CD4-positive, CD25-positive, alpha-beta regulatory T cell (primary cell): ENCODE measurements around the gene PCCA. TPM values are rescaled to one million over a fixed set of nuclear protein-coding genes. Genes with fewer than 3 reads are reported as not detected.
A peak's percentile ranks its signal among the peaks of the same experiment; 100 is the strongest.

ENCODE experiments used
- ATAC-seq, 2 donors: fragments of 150-1000 bp; cut with Tn5 transposase; one replicate each; pipeline ENCODE4 v1.10.0; 2021; ENCODE audit warnings: low read depth in 2 of 2, moderate number of reproducible peaks in 2 of 2, moderate library complexity in 1 of 2
- DNase-seq, 3 donors: peaks; one replicate each; pipeline versions ENCODE4 v3.0.0 to v3.0.0-alpha.2; 2012 to 2022; ENCODE audit warnings: mixed read lengths in 1 of 3
- H3K27ac ChIP-seq: one replicate; pipeline ENCODE4 v1.7.0; 2013; ENCODE audit warnings: mild to moderate bottlenecking, low read length; ENCODE audit not compliant: insufficient read depth, poor library complexity, severe bottlenecking
- H3K27me3 ChIP-seq: one replicate; pipeline ENCODE4 v1.7.0; 2013; ENCODE audit warnings: low read length; ENCODE audit not compliant: control insufficient read depth, insufficient read depth
- H3K36me3 ChIP-seq: one replicate; pipeline ENCODE4 v1.7.0; 2013; ENCODE audit warnings: mild to moderate bottlenecking, low read length, moderate library complexity; ENCODE audit not compliant: control insufficient read depth, insufficient read depth
- H3K4me1 ChIP-seq: 2 replicates; pipeline ENCODE4 v1.7.0; 2013; ENCODE audit warnings: mild to moderate bottlenecking, low read length; ENCODE audit not compliant: insufficient read depth, control insufficient read depth, poor library complexity, severe bottlenecking
- H3K4me3 ChIP-seq: one replicate; pipeline ENCODE4 v1.7.0; 2013; ENCODE audit warnings: low read depth, mild to moderate bottlenecking, low read length, moderate library complexity
- H3K9me3 ChIP-seq, 2 experiments: 1 replicate in 1 of 2; 2 replicates in 1 of 2; pipeline ENCODE4 v1.7.0; 2013; ENCODE audit warnings: low read length in 2 of 2, mild to moderate bottlenecking in 1 of 2, moderate library complexity in 1 of 2; ENCODE audit not compliant: control insufficient read depth in 2 of 2
- H3K27ac Mint-ChIP-seq, 3 donors: one replicate each; pipeline ENCODE4 v1.8.0; 2020 to 2022; ENCODE audit warnings: mild to moderate bottlenecking in 3 of 3, mixed read lengths in 3 of 3, moderate library complexity in 2 of 3
- H3K27me3 Mint-ChIP-seq: one replicate; pipeline ENCODE4 v1.8.0; 2022; ENCODE audit warnings: mild to moderate bottlenecking, mixed read lengths
- H3K36me3 Mint-ChIP-seq: one replicate; pipeline ENCODE4 v1.8.0; 2020; ENCODE audit warnings: mixed read lengths
- H3K4me1 Mint-ChIP-seq, 4 donors: one replicate each; pipeline ENCODE4 v1.8.0; 2020 to 2022; ENCODE audit warnings: mixed read lengths in 4 of 4, mild to moderate bottlenecking in 1 of 4
- H3K4me3 Mint-ChIP-seq, 4 donors: one replicate each; pipeline ENCODE4 v1.8.0; 2020 to 2022; ENCODE audit warnings: mild to moderate bottlenecking in 4 of 4, mixed read lengths in 4 of 4, moderate library complexity in 3 of 4
- H3K9me3 Mint-ChIP-seq, 7 donors: one replicate each; pipeline ENCODE4 v1.8.0; 2020 to 2022; ENCODE audit warnings: mixed read lengths in 7 of 7, mild to moderate bottlenecking in 3 of 7, moderate library complexity in 2 of 7
- polyA plus RNA-seq, 4 donors: library from polyadenylated mRNA; unstranded; fragments of 300-500 nt; fragmentation: Illumina TruSeq; gene quantifications; one replicate each; pipeline ENCODE4 v1.2.3, GENCODE V29; 2021
- total RNA-seq: library from RNA; stranded (reverse); gene quantifications from one replicate; pipeline ENCODE4 v1.2.3, GENCODE V29; 2022

PCCA gene
- total and polyA plus RNA-seq, 5 donors from 2014 or later = 8.0 to 14.8 (median 10.4) TPM

DNA sequence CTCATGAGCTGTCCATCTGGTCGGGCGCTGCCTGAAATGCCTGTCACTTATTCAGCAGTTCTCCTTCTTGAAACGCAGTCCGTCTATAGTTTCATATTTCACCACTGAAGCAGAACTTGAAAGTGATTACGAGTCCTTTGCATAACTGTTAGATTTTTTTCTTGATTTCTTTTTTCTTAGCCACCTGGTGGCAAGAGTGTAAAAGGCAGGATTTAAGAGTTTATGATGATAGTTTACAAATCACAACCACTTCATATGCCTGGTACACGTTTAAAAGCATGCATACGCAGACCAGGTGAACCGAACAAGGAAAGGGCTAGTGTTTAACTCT lies 453.9 kb downstream of the PCCA start:
- no peaks in the 10 kb centered on the region for H3K27me3 ChIP-seq
- Mint-ChIP-seq H3K4me3 (peak overlapping the region in 2 of 4 donors; percentile 5 to 27), H3K27ac (peak overlapping the region in 1 of 3 donors; percentile 10), H3K36me3 (peaks cover 16% of the 10 kb centered on the region), H3K9me3 (no peaks in the 10 kb centered on the region), H3K4me1 (peaks cover 7 to 32% (median 19%) of the 10 kb centered on the region in 4 donors), H3K27me3 (no peaks in the 10 kb centered on the region)
- H3K4me1 ChIP-seq = peaks cover 9% of the 10 kb centered on the region
- H3K27ac ChIP-seq = no peak overlapping the region
- peak overlapping the region; percentile 17 for H3K4me3 ChIP-seq
- H3K36me3 ChIP-seq = no peaks in the 10 kb centered on the region
- DNase-seq = peak in 2 of 3 donors; percentile 45 to 76
- H3K9me3 ChIP-seq = no peaks in the 10 kb centered on the region
- ATAC-seq = peak; percentile 53 to 59

DNA sequence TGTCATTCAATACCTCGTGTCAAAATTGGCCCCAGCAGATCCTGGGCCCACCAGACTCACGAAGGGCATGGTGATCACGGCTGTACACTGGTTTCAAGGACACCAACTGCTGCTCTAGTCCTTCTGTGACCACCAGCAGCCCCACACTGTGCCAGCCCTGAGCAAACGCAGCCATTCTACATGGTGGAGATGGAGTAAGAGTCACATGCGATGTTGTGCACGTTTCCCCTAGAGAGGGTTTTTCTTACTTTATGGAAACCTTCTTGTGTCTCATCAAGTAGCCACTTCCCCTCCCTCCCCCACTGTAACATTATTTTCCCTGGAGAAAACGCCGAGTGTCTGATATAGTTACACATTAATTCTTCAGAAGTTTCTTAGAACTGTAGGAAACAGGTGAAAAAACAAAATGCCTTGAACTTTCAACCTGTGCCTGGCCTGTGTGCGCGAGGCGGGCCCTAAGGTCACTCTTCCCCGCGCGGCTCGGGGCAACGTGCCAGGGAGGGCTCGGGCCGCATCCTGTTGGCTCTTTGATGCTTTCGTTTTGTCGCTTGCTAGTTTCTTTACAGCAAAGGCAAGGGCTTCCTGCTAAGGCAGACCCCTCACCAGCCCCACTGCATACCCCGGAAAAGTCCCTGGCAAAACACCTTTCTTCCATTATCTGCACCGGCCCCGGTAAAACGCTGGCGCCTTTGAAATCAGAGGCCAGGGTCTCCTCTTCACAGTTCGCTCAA lies 455.1 kb downstream of the PCCA start:
- Mint-ChIP-seq H3K4me1 (peaks cover 7 to 19% (median 14%) of the 10 kb centered on the region in 4 donors), H3K27ac (peak overlapping the region in 1 of 3 donors; percentile 33), H3K4me3 (no peak overlapping the region), H3K27me3 (no peaks in the 10 kb centered on the region), H3K36me3 (peaks cover 16% of the 10 kb centered on the region), H3K9me3 (no peaks in the 10 kb centered on the region)
- Histone ChIP-seq H3K27ac (no peak overlapping the region), H3K9me3 (no peaks in the 10 kb centered on the region), H3K4me3 (no peak overlapping the region), H3K36me3 (no peaks in the 10 kb centered on the region), H3K27me3 (no peaks in the 10 kb centered on the region), H3K4me1 (no peaks in the 10 kb centered on the region)
- ATAC-seq (no peak), DNase-seq (no peak)

DNA sequence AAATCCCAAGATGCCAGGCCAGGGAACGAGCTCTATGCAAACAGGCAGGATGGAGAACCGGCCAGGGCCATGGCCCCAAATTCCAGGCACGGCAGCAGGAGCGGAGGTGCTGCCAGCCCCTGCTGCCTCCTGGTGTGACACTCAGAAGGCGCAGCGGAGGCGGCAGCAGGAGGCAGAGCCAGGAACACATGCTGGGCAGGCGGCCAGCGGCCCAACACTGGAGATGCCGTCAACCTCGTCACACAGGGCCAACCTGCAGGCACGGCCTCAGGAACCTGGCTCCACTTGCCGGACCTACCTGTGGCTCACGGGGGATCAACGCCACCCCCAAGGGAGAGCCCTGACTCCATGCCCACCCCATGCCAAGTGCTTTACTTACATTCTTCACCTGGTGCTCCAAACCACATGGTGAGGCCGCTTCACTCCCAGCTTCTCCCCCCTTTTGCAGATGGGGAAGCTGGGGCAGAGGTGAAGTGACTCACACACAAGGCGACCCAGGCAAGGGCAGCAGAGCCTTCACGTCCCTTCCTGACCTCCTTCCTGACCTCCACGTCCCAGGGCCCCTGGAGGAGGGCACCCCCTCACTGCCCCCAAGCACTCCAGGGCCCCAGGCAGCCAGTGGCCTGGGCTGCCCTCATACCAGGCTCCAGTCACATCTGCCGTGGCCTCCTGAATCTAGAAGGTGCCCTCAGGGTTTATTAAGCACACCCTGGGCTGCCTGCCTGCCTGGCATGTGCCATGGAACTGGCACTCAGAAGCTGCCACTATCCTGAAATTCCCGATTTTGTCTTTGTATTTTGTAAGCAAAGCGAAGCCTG lies 456.2 kb downstream of the PCCA start:
- Mint-ChIP-seq H3K4me1 (peaks cover 7 to 14% (median 10%) of the 10 kb centered on the region in 4 donors), H3K9me3 (no peaks in the 10 kb centered on the region), H3K27me3 (no peaks in the 10 kb centered on the region), H3K36me3 (peaks cover 14% of the 10 kb centered on the region), H3K4me3 (no peak overlapping the region), H3K27ac (peak overlapping the region in 1 of 3 donors; percentile 33)
- no peak overlapping the region for H3K27ac ChIP-seq
- H3K27me3 ChIP-seq = no peaks in the 10 kb centered on the region
- no peak overlapping the region for H3K4me3 ChIP-seq
- ATAC-seq = no peak
- no peaks in the 10 kb centered on the region for H3K9me3 ChIP-seq
- no peaks in the 10 kb centered on the region for H3K36me3 ChIP-seq
- H3K4me1 ChIP-seq = no peaks in the 10 kb centered on the region
- no peak for DNase-seq

DNA sequence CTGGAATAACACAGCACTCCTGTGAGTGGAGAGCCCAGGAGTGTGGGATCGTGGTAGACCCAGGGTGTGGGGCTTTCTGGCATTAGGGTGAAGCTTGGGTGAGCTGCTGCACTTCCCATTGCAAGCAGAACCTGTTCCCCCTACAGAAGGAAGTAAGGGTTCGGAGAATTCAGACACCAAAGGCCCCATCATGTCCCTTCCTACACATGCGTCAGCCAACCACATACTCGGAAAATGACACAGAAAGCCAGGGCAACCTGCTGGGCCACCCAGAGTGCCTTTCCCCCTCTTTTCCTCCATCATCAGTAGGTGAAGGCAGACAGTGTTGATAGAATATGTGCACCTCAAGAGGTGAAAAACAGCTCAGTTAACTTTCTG lies 456.8 kb downstream of the PCCA start:
- ATAC-seq (no peak), DNase-seq (no peak)
- H3K27ac ChIP-seq = no peak overlapping the region
- H3K27me3 Mint-ChIP-seq = no peaks in the 10 kb centered on the region
- H3K27me3 ChIP-seq = no peaks in the 10 kb centered on the region
- H3K4me3 ChIP-seq = no peak overlapping the region
- H3K4me1 ChIP-seq = no peaks in the 10 kb centered on the region
- H3K4me3 Mint-ChIP-seq = no peak overlapping the region
- peaks cover 8% of the 10 kb centered on the region for H3K36me3 Mint-ChIP-seq
- H3K4me1 Mint-ChIP-seq = peaks cover 7 to 12% (median 10%) of the 10 kb centered on the region in 4 donors
- no peaks in the 10 kb centered on the region for H3K36me3 ChIP-seq
- H3K9me3 Mint-ChIP-seq = no peaks in the 10 kb centered on the region
- no peaks in the 10 kb centered on the region for H3K9me3 ChIP-seq
- H3K27ac Mint-ChIP-seq = no peak overlapping the region

DNA sequence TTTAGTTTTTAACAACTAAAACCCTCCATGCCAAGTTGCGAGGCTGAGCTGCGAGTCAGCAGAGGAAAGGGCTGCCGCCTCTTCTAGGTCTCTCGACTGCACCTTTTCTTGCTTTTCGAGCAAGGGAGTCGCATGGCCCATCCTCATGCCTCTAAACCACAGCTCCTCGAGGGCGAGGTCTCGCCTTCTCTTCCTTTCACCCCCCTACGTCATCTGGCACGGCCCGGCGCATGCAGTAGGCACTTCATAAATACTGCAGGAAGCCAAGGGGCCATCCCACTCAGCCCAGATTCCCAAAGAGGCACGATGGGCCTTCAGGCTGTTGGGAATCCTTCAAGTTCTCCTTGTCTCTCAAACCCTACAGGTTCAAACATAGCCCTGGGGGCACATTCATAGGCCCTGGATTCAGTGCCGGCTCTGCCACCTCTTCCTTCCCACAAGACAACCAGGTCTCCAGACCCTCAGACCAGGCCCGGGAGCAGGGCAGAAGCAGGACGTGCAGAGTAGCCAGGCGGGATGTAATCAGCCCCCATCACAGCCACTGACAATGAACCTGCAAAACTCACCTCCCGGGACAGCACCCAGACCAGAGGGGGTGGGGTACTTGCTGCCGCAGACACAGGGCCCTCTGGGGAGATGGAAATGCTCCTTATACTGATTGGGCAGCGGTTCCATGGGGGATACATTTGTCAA lies 458.0 kb downstream of the PCCA start:
- H3K27ac Mint-ChIP-seq = no peak overlapping the region
- no peaks in the 10 kb centered on the region for H3K9me3 ChIP-seq
- H3K4me3 Mint-ChIP-seq = no peak overlapping the region
- H3K4me3 ChIP-seq = no peak overlapping the region
- no peaks in the 10 kb centered on the region for H3K27me3 Mint-ChIP-seq
- H3K36me3 Mint-ChIP-seq = peaks cover 3% of the 10 kb centered on the region
- no peak for DNase-seq
- no peak for ATAC-seq
- peaks cover 7 to 12% (median 9%) of the 10 kb centered on the region in 4 donors for H3K4me1 Mint-ChIP-seq
- no peaks in the 10 kb centered on the region for H3K9me3 Mint-ChIP-seq
- no peaks in the 10 kb centered on the region for H3K27me3 ChIP-seq
- no peaks in the 10 kb centered on the region for H3K4me1 ChIP-seq
- H3K27ac ChIP-seq = no peak overlapping the region
- H3K36me3 ChIP-seq = no peaks in the 10 kb centered on the region

DNA sequence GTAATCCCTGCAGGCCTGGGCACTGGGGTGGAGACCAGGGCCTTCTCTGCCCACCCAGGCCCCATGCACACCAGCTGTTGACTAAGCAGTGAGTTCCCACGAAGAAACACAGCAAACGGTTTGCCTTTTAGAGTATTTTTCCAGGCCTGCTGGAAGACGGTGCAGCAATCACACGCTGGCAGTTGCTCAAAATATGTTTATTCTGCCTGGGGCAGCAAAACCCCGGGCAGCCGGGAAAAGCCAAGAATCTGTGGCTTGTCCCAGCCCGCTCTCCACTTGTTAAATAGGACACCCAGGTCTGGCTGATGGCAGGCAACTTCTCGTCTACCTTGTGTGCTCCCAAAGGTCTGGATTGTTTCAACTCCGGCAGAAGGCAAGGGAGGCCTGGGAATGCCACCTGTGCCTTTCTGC lies 458.9 kb downstream of the PCCA start:
- Mint-ChIP-seq H3K4me1 (peaks cover 3 to 7% (median 5%) of the 10 kb centered on the region in 4 donors), H3K9me3 (peaks cover 0 to 1% (median 0%) of the 10 kb centered on the region in 7 donors)

DNA sequence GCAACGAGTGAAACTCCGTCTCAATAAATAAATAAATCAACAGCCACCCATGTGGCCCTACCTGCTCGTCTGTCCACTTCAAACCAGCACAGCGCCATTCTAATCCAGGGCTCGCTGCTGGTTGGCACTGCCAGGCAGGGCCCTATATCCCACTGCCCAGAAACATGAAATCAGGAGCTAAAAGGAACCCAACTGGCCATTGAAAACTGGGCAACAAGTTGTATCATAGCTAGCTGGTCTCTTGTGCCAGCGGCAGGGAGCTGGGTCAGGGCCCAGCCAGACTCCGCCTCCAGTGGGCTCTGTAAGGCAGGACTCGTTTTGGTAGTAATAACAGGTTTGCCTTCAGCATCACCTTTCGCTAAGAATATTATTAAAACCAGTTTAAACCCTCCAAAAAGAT lies 460.4 kb downstream of the PCCA start:
- ATAC-seq (no peak), DNase-seq (no peak)
- Mint-ChIP-seq H3K9me3 (peaks cover 0 to 1% (median 0%) of the 10 kb centered on the region in 7 donors), H3K4me1 (peaks cover 0 to 5% (median 2%) of the 10 kb centered on the region in 4 donors), H3K36me3 (peaks cover 8% of the 10 kb centered on the region), H3K27ac (no peak overlapping the region), H3K27me3 (no peaks in the 10 kb centered on the region), H3K4me3 (no peak overlapping the region)
- H3K9me3 ChIP-seq = no peaks in the 10 kb centered on the region
- no peaks in the 10 kb centered on the region for H3K36me3 ChIP-seq
- H3K4me1 ChIP-seq = no peaks in the 10 kb centered on the region
- no peak overlapping the region for H3K27ac ChIP-seq
- H3K27me3 ChIP-seq = no peaks in the 10 kb centered on the region
- H3K4me3 ChIP-seq = no peak overlapping the region

More for the DNA sequence above, 458.9 kb downstream of the PCCA start:
- H3K36me3 Mint-ChIP-seq = peaks cover 3% of the 10 kb centered on the region
- Histone ChIP-seq H3K4me1 (no peaks in the 10 kb centered on the region), H3K36me3 (no peaks in the 10 kb centered on the region), H3K27me3 (no peaks in the 10 kb centered on the region), H3K27ac (no peak overlapping the region), H3K4me3 (no peak overlapping the region), H3K9me3 (no peaks in the 10 kb centered on the region)
- ATAC-seq (no peak), DNase-seq (no peak)
- H3K4me3 Mint-ChIP-seq = no peak overlapping the region
- no peaks in the 10 kb centered on the region for H3K27me3 Mint-ChIP-seq
- H3K27ac Mint-ChIP-seq = no peak overlapping the region
